Lower leg skin (tissue), 3 donors: ENCODE data around the gene SHISA2.
"Not testable (repeated sequence)": the region's sequence is repeated elsewhere in the genome, so short reads cannot be mapped to it uniquely, and the experiment has no call there.

Source experiments
- POLR2A ChIP-seq, 2 donors: fragments of 450-650 bp; IDR thresholded peaks; one replicate each; pipeline ENCODE4 v1.6.1; 2016 to 2017; ENCODE audit warnings: antibody characterized with exemption in 2 of 2, mild to moderate bottlenecking in 1 of 2, moderate library complexity in 1 of 2
- TF ChIP-seq, protein P1 (sequence below), 3 donors: fragments of 450-650 bp; IDR thresholded peaks; one replicate each; pipeline ENCODE4 v1.5.1; 2016; ENCODE audit warnings: antibody characterized with exemption in 3 of 3, mild to moderate bottlenecking in 3 of 3, moderate library complexity in 2 of 3

- TF ChIP-seq, protein P1, sequence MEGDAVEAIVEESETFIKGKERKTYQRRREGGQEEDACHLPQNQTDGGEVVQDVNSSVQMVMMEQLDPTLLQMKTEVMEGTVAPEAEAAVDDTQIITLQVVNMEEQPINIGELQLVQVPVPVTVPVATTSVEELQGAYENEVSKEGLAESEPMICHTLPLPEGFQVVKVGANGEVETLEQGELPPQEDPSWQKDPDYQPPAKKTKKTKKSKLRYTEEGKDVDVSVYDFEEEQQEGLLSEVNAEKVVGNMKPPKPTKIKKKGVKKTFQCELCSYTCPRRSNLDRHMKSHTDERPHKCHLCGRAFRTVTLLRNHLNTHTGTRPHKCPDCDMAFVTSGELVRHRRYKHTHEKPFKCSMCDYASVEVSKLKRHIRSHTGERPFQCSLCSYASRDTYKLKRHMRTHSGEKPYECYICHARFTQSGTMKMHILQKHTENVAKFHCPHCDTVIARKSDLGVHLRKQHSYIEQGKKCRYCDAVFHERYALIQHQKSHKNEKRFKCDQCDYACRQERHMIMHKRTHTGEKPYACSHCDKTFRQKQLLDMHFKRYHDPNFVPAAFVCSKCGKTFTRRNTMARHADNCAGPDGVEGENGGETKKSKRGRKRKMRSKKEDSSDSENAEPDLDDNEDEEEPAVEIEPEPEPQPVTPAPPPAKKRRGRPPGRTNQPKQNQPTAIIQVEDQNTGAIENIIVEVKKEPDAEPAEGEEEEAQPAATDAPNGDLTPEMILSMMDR (IDR thresholded peaks at IDR 0.05): not testable (repeated sequence)
- not testable (repeated sequence) for TF ChIP-seq POLR2A (IDR thresholded peaks at IDR 0.05)
Measured at GRCh38 chr13:26069642-26070041, 17.8 kb upstream of the SHISA2 start.
